SK-N-SH treated with all-trans-retinoic acid at 6 μM for 48 hours (cell line): ENCODE measurements around the gene AIG1.

ENCODE experiments used
- ATAC-seq: fragments of 200-7000 bp; cut with Tn5 transposase; 3 replicates; pipeline ENCODE4 v1.9.1; 2020; ENCODE audit warnings: mild to moderate bottlenecking, moderate library complexity
- ARNTL ChIP-seq: fragments of 450-650 bp; formaldehyde crosslinking; IDR thresholded peaks from 2 replicates; pipeline ENCODE4 v1.5.0; 2020; ENCODE audit warnings: low read depth, mild to moderate bottlenecking, moderate library complexity, borderline replicate concordance
- BACH2 ChIP-seq: fragments of 250-450 bp; sonication (Bioruptor Pico); IDR thresholded peaks from 2 replicates; pipeline ENCODE4 v1.9.0; 2021; ENCODE audit warnings: mild to moderate bottlenecking, borderline replicate concordance
- CSDC2 ChIP-seq: fragments of 250-450 bp; sonication (Bioruptor Pico); IDR thresholded peaks from 2 replicates; pipeline ENCODE4 v1.5.0; 2020; ENCODE audit warnings: mild to moderate bottlenecking, moderate library complexity
- CSRNP3 ChIP-seq: fragments of 250-450 bp; sonication (Bioruptor Pico); IDR thresholded peaks from 2 replicates; pipeline ENCODE4 v1.5.1; 2021; ENCODE audit warnings: mild to moderate bottlenecking, moderate library complexity
- ESRRG ChIP-seq: fragments of 250-450 bp; sonication (Bioruptor Pico); IDR thresholded peaks from 2 replicates; pipeline ENCODE4 v1.6.1; 2021; ENCODE audit warnings: mild to moderate bottlenecking
- GLIS3 ChIP-seq: fragments of 250-450 bp; sonication (Bioruptor Pico); IDR thresholded peaks from 2 replicates; pipeline ENCODE4 v1.5.0; 2020; ENCODE audit warnings: mild to moderate bottlenecking, moderate library complexity
- ISL1 ChIP-seq: fragments of 250-450 bp; sonication (Bioruptor Pico); IDR thresholded peaks from 2 replicates; pipeline ENCODE4 v2.1.2; 2022; ENCODE audit warnings: mild to moderate bottlenecking, moderate library complexity
- POU6F1 ChIP-seq: fragments of 250-450 bp; sonication (Bioruptor Pico); IDR thresholded peaks from 2 replicates; pipeline ENCODE4 v1.8.0; 2021; ENCODE audit warnings: low read depth, mild to moderate bottlenecking, moderate library complexity, borderline replicate concordance
- PPARA ChIP-seq: fragments of 250-450 bp; sonication (Bioruptor Pico); IDR thresholded peaks from 2 replicates; pipeline ENCODE4 v1.5.0; 2020; ENCODE audit warnings: mild to moderate bottlenecking, borderline replicate concordance
- RARB ChIP-seq: fragments of 250-450 bp; sonication (Bioruptor Pico); IDR thresholded peaks from 2 replicates; pipeline ENCODE4 v1.8.0; 2021; ENCODE audit warnings: mild to moderate bottlenecking, moderate library complexity
- TCF4 ChIP-seq: fragments of 250-450 bp; sonication (Bioruptor Pico); IDR thresholded peaks from 2 replicates; pipeline ENCODE4 v1.8.0; 2021; ENCODE audit warnings: mild to moderate bottlenecking, moderate library complexity, borderline replicate concordance
- TOX ChIP-seq: fragments of 250-450 bp; sonication (Bioruptor Pico); IDR thresholded peaks from 2 replicates; pipeline ENCODE4 v1.8.0; 2021; ENCODE audit warnings: mild to moderate bottlenecking, moderate library complexity, borderline replicate concordance
- ZC3H10 ChIP-seq: fragments of 250-450 bp; sonication (Bioruptor Pico); IDR thresholded peaks from 2 replicates; pipeline ENCODE4 v1.5.1; 2021; ENCODE audit warnings: mild to moderate bottlenecking, moderate library complexity
- ZFP30 ChIP-seq: fragments of 450-650 bp; formaldehyde crosslinking; IDR thresholded peaks from 2 replicates; pipeline ENCODE4 v1.5.0; 2022; ENCODE audit warnings: mild to moderate bottlenecking, moderate library complexity
- ZNF565 ChIP-seq: fragments of 450-650 bp; formaldehyde crosslinking; conservative IDR thresholded peaks from 2 replicates; pipeline ENCODE4 v1.5.0; 2020; ENCODE audit warnings: low read depth, mild to moderate bottlenecking, moderate library complexity
- ZNF8 ChIP-seq: fragments of 450-650 bp; formaldehyde crosslinking; IDR thresholded peaks from 2 replicates; pipeline ENCODE4 v1.5.0; 2020; ENCODE audit warnings: mild to moderate bottlenecking, moderate library complexity
- TF ChIP-seq, protein P1 (sequence below): fragments of 250-450 bp; sonication (Bioruptor Pico); IDR thresholded peaks from 2 replicates; pipeline ENCODE4 v1.5.0; 2020; ENCODE audit warnings: mild to moderate bottlenecking, moderate library complexity
- TF ChIP-seq, protein P2 (sequence below): fragments of 250-450 bp; sonication (Bioruptor Pico); IDR thresholded peaks from 2 replicates; pipeline ENCODE4 v1.5.1; 2020; ENCODE audit warnings: low read depth, mild to moderate bottlenecking, moderate library complexity
- TF ChIP-seq, protein P3 (sequence below): fragments of 250-450 bp; sonication (Bioruptor Pico); IDR thresholded peaks from 2 replicates; pipeline ENCODE4 v1.8.0; 2020; ENCODE audit warnings: mild to moderate bottlenecking, moderate library complexity, borderline replicate concordance

The AIG1 gene

DNA sequence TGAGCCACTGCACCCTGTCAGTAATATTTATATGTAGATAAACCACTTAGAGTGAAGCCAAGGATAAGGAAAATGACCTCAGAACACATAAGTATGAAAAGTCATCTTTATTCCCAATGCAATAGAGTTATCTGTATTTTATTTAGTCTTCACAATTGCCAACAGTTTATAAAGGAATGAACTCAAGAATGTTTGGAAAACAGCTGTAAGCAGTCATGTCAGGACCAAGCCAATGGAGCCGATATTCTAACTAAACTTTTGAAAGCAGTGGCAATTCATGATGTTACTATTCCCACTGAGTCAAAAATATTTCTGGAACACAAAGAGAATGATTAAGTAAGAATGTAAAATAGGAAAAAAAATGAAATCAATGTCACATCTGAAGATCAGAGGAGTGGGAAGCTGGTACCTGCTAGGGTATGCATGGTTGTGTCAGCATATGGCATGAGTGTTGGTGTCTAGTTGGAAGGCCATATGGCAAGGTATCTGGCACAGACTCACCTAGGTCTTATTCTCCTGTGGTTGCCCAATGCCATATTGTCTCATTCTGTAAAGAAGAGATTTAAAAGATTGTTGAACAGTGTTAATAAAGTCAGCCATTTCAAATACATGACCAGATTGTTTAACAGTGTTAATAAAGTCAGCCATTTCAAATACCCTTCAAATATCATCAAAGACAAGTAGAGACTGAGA, 271.6 kb downstream of the AIG1 start:
- TF ChIP-seq ISL1 (CRISPR knock-in tag) (no peak), PPARA (no peak), ZNF8 (CRISPR knock-in tag) (no peak), GLIS3 (CRISPR knock-in tag) (no peak), ZFP30 (no peak), ZC3H10 (CRISPR knock-in tag) (no peak), POU6F1 (no peak), ARNTL (CRISPR knock-in tag) (no peak), TOX (no peak), ZNF565 (CRISPR knock-in tag) (no peak), TCF4 (CRISPR knock-in tag) (no peak), CSRNP3 (no peak), RARB (CRISPR knock-in tag) (no peak), CSDC2 (CRISPR knock-in tag) (no peak)
- TF ChIP-seq, protein P1, sequence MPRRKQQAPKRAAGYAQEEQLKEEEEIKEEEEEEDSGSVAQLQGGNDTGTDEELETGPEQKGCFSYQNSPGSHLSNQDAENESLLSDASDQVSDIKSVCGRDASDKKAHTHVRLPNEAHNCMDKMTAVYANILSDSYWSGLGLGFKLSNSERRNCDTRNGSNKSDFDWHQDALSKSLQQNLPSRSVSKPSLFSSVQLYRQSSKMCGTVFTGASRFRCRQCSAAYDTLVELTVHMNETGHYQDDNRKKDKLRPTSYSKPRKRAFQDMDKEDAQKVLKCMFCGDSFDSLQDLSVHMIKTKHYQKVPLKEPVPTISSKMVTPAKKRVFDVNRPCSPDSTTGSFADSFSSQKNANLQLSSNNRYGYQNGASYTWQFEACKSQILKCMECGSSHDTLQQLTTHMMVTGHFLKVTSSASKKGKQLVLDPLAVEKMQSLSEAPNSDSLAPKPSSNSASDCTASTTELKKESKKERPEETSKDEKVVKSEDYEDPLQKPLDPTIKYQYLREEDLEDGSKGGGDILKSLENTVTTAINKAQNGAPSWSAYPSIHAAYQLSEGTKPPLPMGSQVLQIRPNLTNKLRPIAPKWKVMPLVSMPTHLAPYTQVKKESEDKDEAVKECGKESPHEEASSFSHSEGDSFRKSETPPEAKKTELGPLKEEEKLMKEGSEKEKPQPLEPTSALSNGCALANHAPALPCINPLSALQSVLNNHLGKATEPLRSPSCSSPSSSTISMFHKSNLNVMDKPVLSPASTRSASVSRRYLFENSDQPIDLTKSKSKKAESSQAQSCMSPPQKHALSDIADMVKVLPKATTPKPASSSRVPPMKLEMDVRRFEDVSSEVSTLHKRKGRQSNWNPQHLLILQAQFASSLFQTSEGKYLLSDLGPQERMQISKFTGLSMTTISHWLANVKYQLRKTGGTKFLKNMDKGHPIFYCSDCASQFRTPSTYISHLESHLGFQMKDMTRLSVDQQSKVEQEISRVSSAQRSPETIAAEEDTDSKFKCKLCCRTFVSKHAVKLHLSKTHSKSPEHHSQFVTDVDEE (CRISPR knock-in tag) = no peak
- TF ChIP-seq, protein P2, sequence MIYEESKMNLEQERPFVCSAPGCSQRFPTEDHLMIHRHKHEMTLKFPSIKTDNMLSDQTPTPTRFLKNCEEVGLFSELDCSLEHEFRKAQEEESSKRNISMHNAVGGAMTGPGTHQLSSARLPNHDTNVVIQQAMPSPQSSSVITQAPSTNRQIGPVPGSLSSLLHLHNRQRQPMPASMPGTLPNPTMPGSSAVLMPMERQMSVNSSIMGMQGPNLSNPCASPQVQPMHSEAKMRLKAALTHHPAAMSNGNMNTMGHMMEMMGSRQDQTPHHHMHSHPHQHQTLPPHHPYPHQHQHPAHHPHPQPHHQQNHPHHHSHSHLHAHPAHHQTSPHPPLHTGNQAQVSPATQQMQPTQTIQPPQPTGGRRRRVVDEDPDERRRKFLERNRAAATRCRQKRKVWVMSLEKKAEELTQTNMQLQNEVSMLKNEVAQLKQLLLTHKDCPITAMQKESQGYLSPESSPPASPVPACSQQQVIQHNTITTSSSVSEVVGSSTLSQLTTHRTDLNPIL (CRISPR knock-in tag) = no peak
- TF ChIP-seq, protein P3, sequence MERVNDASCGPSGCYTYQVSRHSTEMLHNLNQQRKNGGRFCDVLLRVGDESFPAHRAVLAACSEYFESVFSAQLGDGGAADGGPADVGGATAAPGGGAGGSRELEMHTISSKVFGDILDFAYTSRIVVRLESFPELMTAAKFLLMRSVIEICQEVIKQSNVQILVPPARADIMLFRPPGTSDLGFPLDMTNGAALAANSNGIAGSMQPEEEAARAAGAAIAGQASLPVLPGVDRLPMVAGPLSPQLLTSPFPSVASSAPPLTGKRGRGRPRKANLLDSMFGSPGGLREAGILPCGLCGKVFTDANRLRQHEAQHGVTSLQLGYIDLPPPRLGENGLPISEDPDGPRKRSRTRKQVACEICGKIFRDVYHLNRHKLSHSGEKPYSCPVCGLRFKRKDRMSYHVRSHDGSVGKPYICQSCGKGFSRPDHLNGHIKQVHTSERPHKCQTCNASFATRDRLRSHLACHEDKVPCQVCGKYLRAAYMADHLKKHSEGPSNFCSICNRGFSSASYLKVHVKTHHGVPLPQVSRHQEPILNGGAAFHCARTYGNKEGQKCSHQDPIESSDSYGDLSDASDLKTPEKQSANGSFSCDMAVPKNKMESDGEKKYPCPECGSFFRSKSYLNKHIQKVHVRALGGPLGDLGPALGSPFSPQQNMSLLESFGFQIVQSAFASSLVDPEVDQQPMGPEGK (CRISPR knock-in tag) = no peak
- ATAC-seq = no peak

- TF ChIP-seq CSRNP3 = no peak
- no peak for TF ChIP-seq BACH2 (CRISPR knock-in tag)
- no peak for TF ChIP-seq ESRRG (CRISPR knock-in tag)
- no peak for TF ChIP-seq ARNTL (CRISPR knock-in tag)
- TF ChIP-seq ZC3H10 (CRISPR knock-in tag) = no peak
- TF ChIP-seq CSDC2 (CRISPR knock-in tag) = no peak
- no peak for TF ChIP-seq ZNF565 (CRISPR knock-in tag)
- ATAC-seq = no peak
These were observed 272.4 kb downstream of the AIG1 start for GRCh38 chr6:143333081-143333480.
